Measurements from ENCODE around the gene ACE. TPM values are rescaled to one million over a fixed set of nuclear protein-coding genes. Genes with fewer than 3 reads are reported as not detected.

Gene ACE
- total RNA-seq, 1 donor from 2014 or later, result not detected

DNA sequence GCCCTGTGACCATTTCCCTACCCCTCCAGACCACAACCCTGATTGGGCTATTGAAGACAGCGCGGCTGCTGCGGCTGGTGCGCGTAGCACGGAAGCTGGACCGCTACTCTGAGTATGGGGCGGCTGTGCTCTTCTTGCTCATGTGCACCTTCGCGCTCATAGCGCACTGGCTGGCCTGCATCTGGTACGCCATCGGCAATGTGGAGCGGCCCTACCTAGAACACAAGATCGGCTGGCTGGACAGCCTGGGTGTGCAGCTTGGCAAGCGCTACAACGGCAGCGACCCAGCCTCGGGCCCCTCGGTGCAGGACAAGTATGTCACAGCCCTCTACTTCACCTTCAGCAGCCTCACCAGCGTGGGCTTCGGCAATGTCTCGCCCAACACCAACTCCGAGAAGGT is 58.8 kb downstream of the ACE start:
- Histone ChIP-seq H2AFZ (replicated peaks) (no peak overlapping the region), H3K27ac (no peak overlapping the region), H3K27me3 (peaks cover 35% of the 10 kb centered on the region), H3K4me1 (no peaks in the 10 kb centered on the region), H3K36me3 (no peaks in the 10 kb centered on the region), H3K9ac (no peak overlapping the region), H4K20me1 (ENCODE audit: low read depth) (no peaks in the 10 kb centered on the region), H3K4me3 (no peak overlapping the region), H3K79me2 (ENCODE audit: low read depth) (no peaks in the 10 kb centered on the region), H3F3A (ENCODE audit: low read depth) (no peaks in the 10 kb centered on the region), H3K9me3 (ENCODE audit: low read depth) (no peaks in the 10 kb centered on the region), H3K4me2 (no peak overlapping the region)
- Mint-ChIP-seq H3K27ac (no peak overlapping the region), H3K9me3 (no peaks in the 10 kb centered on the region), H3K36me3 (no peaks in the 10 kb centered on the region), H3K27me3 (ENCODE audit: insufficient read depth, low read depth) (peaks cover 10% of the 10 kb centered on the region), H3K4me3 (no peak overlapping the region), H3K4me1 (peaks cover 4% of the 10 kb centered on the region)
- no peak for DNase-seq (ENCODE audit: low spot score)
- TF ChIP-seq EZH2 (IDR thresholded peaks at IDR 0.05) (no peak), EZH2phosphoT487 (IDR thresholded peaks at IDR 0.05) (no peak)
- TF ChIP-seq, protein P1, sequence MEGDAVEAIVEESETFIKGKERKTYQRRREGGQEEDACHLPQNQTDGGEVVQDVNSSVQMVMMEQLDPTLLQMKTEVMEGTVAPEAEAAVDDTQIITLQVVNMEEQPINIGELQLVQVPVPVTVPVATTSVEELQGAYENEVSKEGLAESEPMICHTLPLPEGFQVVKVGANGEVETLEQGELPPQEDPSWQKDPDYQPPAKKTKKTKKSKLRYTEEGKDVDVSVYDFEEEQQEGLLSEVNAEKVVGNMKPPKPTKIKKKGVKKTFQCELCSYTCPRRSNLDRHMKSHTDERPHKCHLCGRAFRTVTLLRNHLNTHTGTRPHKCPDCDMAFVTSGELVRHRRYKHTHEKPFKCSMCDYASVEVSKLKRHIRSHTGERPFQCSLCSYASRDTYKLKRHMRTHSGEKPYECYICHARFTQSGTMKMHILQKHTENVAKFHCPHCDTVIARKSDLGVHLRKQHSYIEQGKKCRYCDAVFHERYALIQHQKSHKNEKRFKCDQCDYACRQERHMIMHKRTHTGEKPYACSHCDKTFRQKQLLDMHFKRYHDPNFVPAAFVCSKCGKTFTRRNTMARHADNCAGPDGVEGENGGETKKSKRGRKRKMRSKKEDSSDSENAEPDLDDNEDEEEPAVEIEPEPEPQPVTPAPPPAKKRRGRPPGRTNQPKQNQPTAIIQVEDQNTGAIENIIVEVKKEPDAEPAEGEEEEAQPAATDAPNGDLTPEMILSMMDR (IDR thresholded peaks at IDR 0.05), result no peak

DNA sequence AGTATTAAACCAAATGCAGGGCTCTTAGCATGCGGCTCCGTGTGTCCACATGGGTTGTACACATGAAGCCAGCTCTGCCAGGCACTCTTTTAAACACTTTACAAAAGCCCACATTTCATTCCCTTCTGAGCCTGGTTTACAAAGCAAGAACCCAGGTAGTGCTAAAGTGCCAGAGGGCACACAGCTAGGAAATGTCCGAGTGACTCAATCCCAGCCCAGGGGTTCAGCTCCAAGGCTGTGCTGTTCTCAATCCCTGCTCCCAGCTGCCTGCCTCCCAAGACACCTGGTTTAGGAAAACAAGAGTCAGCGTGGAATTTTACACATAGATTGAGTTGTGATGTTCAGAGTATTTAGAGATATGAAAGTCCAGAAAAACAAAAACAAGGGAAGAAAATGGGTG is 60.1 kb downstream of the ACE start:
- H3K9ac ChIP-seq, result no peak overlapping the region
- Mint-ChIP-seq H3K27me3 (ENCODE audit: insufficient read depth, low read depth) (peaks cover 16% of the 10 kb centered on the region), H3K36me3 (no peaks in the 10 kb centered on the region), H3K4me1 (peaks cover 7% of the 10 kb centered on the region), H3K4me3 (no peak overlapping the region), H3K27ac (no peak overlapping the region), H3K9me3 (no peaks in the 10 kb centered on the region)
- no peak for DNase-seq (ENCODE audit: low spot score)
- peaks cover 35% of the 10 kb centered on the region for H3K27me3 ChIP-seq
- no peaks in the 10 kb centered on the region for H3K4me1 ChIP-seq
- H3K4me2 ChIP-seq, result no peak overlapping the region
- H3K36me3 ChIP-seq, result no peaks in the 10 kb centered on the region
- no peaks in the 10 kb centered on the region for H3K9me3 ChIP-seq (ENCODE audit: low read depth)
- no peaks in the 10 kb centered on the region for H3K79me2 ChIP-seq (ENCODE audit: low read depth)
- no peaks in the 10 kb centered on the region for H4K20me1 ChIP-seq (ENCODE audit: low read depth)
- no peak overlapping the region for H3K4me3 ChIP-seq
- no peaks in the 10 kb centered on the region for H3F3A ChIP-seq (ENCODE audit: low read depth)
- H3K27ac ChIP-seq, result no peak overlapping the region
- TF ChIP-seq EZH2phosphoT487 (IDR thresholded peaks at IDR 0.05), result no peak
- TF ChIP-seq, protein P1 (IDR thresholded peaks at IDR 0.05), result no peak
- no peak overlapping the region for H2AFZ ChIP-seq (replicated peaks)

DNA sequence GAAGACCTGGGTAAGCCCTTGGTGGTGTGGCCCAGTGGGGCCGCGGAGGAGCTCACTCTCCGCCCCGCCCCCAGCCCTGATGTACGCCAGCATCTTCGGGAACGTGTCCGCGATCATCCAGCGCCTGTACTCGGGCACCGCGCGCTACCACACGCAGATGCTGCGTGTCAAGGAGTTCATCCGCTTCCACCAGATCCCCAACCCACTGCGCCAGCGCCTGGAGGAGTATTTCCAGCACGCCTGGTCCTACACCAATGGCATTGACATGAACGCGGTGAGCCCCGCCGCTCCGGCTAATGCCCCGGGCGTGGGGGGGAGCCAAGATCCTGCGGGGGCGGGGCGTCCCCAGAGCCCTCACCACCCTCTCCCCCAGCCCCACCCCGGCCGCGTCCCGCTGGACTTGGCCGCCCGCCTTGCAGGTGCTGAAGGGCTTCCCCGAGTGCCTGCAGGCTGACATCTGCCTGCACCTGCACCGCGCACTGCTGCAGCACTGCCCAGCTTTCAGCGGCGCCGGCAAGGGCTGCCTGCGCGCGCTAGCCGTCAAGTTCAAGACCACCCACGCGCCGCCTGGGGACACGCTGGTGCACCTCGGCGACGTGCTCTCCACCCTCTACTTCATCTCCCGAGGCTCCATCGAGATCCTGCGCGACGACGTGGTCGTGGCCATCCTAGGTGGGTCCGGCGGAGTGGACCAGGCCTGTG is 61.3 kb downstream of the ACE start:
- H3K27ac ChIP-seq, result no peak overlapping the region
- peak; percentile 9 for DNase-seq (ENCODE audit: low spot score)
- Mint-ChIP-seq H3K36me3 (no peaks in the 10 kb centered on the region), H3K9me3 (no peaks in the 10 kb centered on the region), H3K27me3 (ENCODE audit: insufficient read depth, low read depth) (peaks cover 16% of the 10 kb centered on the region), H3K4me1 (peaks cover 7% of the 10 kb centered on the region), H3K27ac (no peak overlapping the region), H3K4me3 (no peak overlapping the region)
- peaks cover 35% of the 10 kb centered on the region for H3K27me3 ChIP-seq
- H2AFZ ChIP-seq (replicated peaks), result no peak overlapping the region
- no peak overlapping the region for H3K9ac ChIP-seq
- H3F3A ChIP-seq (ENCODE audit: low read depth), result no peaks in the 10 kb centered on the region
- no peaks in the 10 kb centered on the region for H4K20me1 ChIP-seq (ENCODE audit: low read depth)
- peak overlapping the region; percentile 52 for H3K4me2 ChIP-seq
- TF ChIP-seq EZH2 (IDR thresholded peaks at IDR 0.05) (no peak), EZH2phosphoT487 (IDR thresholded peaks at IDR 0.05) (peak; percentile 31)
- no peaks in the 10 kb centered on the region for H3K9me3 ChIP-seq (ENCODE audit: low read depth)
- H3K36me3 ChIP-seq, result no peaks in the 10 kb centered on the region
- no peaks in the 10 kb centered on the region for H3K4me1 ChIP-seq
- H3K79me2 ChIP-seq (ENCODE audit: low read depth), result no peaks in the 10 kb centered on the region
- no peak overlapping the region for H3K4me3 ChIP-seq

All from neural progenitor cell (in vitro differentiated cells).